B cell (primary cell): ENCODE data around the gene MGAT1.

Experiments
- CTCF ChIP-seq: fragments of 200-600 bp; IDR thresholded peaks from one replicate; pipeline ENCODE4 v1.8.0; 2022; ENCODE audit warnings: antibody characterized with exemption, mild to moderate bottlenecking
- EZH2 ChIP-seq: IDR thresholded peaks from 2 replicates; pipeline ENCODE4 v1.6.1; 2012; ENCODE audit warnings: borderline replicate concordance, low read depth, mild to moderate bottlenecking, moderate library complexity, low read length; ENCODE audit not compliant: insufficient read depth, poor library complexity, severe bottlenecking

- TF ChIP-seq EZH2 (no peak), CTCF (no peak)
Observed at GRCh38 chr5:180813420-180813819, 10.8 kb upstream of the MGAT1 start.
